Measurements from ENCODE around the gene SH2D7.

Gene SH2D7

GRCh38 chr15:78079298-78080087 is 12.9 kb upstream of the SH2D7 start:
- no peak for DNase-seq

GRCh38 chr15:78080088-78080460 is 12.3 kb upstream of the SH2D7 start:
- no peak for DNase-seq

GRCh38 chr15:78082106-78082742 is 10.1 kb upstream of the SH2D7 start:
- no peak for DNase-seq

- no peak for DNase-seq
Measured at GRCh38 chr15:78082743-78083110, 9.6 kb upstream of the SH2D7 start.

GRCh38 chr15:78083186-78083585 is 9.2 kb upstream of the SH2D7 start:
- no peak for DNase-seq

GRCh38 chr15:78083687-78084448 is 8.5 kb upstream of the SH2D7 start:
- no peak for DNase-seq

- no peak for DNase-seq
Measured at GRCh38 chr15:78084449-78084750, 8.0 kb upstream of the SH2D7 start.

GRCh38 chr15:78085928-78086327 is 6.4 kb upstream of the SH2D7 start:
- no peak for DNase-seq

- DNase-seq = no peak
Measured at GRCh38 chr15:78087951-78088772, 4.2 kb upstream of the SH2D7 start.

GRCh38 chr15:78088773-78089080 is 3.6 kb upstream of the SH2D7 start:
- no peak for DNase-seq

- no peak for DNase-seq
Measured at GRCh38 chr15:78090422-78091063, 1.8 kb upstream of the SH2D7 start.

GRCh38 chr15:78093242-78094020 is 1.1 kb downstream of the SH2D7 start:
- no peak for DNase-seq

GRCh38 chr15:78097667-78098066 is 5.3 kb downstream of the SH2D7 start:
- no peak for DNase-seq

- no peak for DNase-seq
Measured at GRCh38 chr15:78098131-78098755, 5.9 kb downstream of the SH2D7 start.

- DNase-seq = no peak
Measured at GRCh38 chr15:78100886-78101285, 8.5 kb downstream of the SH2D7 start.

GRCh38 chr15:78101423-78102105 is 9.2 kb downstream of the SH2D7 start:
- no peak for DNase-seq

GRCh38 chr15:78102211-78102610 is 9.8 kb downstream of the SH2D7 start:
- DNase-seq = no peak

- DNase-seq = no peak
Measured at GRCh38 chr15:78102741-78103140, 10.4 kb downstream of the SH2D7 start.

GRCh38 chr15:78103406-78104118 is 11.2 kb downstream of the SH2D7 start:
- peak; percentile 67 for DNase-seq

- no peak for DNase-seq
Measured at GRCh38 chr15:78104119-78104479, 11.7 kb downstream of the SH2D7 start.
